ENCODE data around the gene ROBO4. TPM values are rescaled to one million over a fixed set of nuclear protein-coding genes. Genes with fewer than 3 reads are reported as not detected.

Gene ROBO4
- total RNA-seq, 1 experiment from 2014 or later: 10.6 TPM

GRCh38 chr11:124894606-124895430, 2.8 kb downstream of the ROBO4 start:
- H3K27me3 Mint-ChIP-seq (ENCODE audit: insufficient read depth, unreplicated experiment): no peaks in the 10 kb centered on the region
- DNase-seq (ENCODE audit: unreplicated experiment): no peak
- H3K4me3 Mint-ChIP-seq (ENCODE audit: unreplicated experiment): no peak overlapping the region
- intact Hi-C loops (cut with micrococcal nuclease): no loop called here
- TF ChIP-seq CTCF (IDR thresholded peaks at IDR 0.05; ENCODE audit: unreplicated experiment): no peak
- POLR2A ChIA-PET: interaction anchor here (1.0 kb wide), 1 partner anchor 273 kb away, joined by 3 read pairs; the partner anchor contains the start of gene TBRG1
- H3K9me3 Mint-ChIP-seq (ENCODE audit: unreplicated experiment): no peaks in the 10 kb centered on the region
- no TSS peak for BruUV-seq (replicated peaks)
- H3K4me1 Mint-ChIP-seq (ENCODE audit: insufficient read depth, unreplicated experiment): peaks cover 38% of the 10 kb centered on the region
- H3K27ac Mint-ChIP-seq (ENCODE audit: low read depth, unreplicated experiment): peak overlapping the region; percentile 7
- peaks cover 4% of the 10 kb centered on the region for H3K36me3 Mint-ChIP-seq (ENCODE audit: insufficient read depth, unreplicated experiment)
- CTCF ChIA-PET: interaction anchor here (0.7 to 1.0 kb wide), 3 partner anchors 18 to 558 kb away, joined by 3 to 4 read pairs (median 3); no protein-coding TSS in a partner anchor

GRCh38 chr11:124893781-124894401, 3.8 kb downstream of the ROBO4 start:
- Mint-ChIP-seq H3K36me3 (ENCODE audit: insufficient read depth, unreplicated experiment) (no peaks in the 10 kb centered on the region), H3K27ac (ENCODE audit: low read depth, unreplicated experiment) (no peak overlapping the region), H3K27me3 (ENCODE audit: insufficient read depth, unreplicated experiment) (no peaks in the 10 kb centered on the region), H3K4me3 (ENCODE audit: unreplicated experiment) (no peak overlapping the region), H3K9me3 (ENCODE audit: unreplicated experiment) (no peaks in the 10 kb centered on the region), H3K4me1 (ENCODE audit: insufficient read depth, unreplicated experiment) (peaks cover 29% of the 10 kb centered on the region)
- BruUV-seq (replicated peaks): no TSS peak
- DNase-seq (ENCODE audit: unreplicated experiment): no peak
- no peak for TF ChIP-seq CTCF (IDR thresholded peaks at IDR 0.05; ENCODE audit: unreplicated experiment)
- intact Hi-C loops (cut with micrococcal nuclease): no loop called here
- POLR2A ChIA-PET: interaction anchor here (0.6 to 1.0 kb wide), 2 partner anchors 66 to 272 kb away, joined by 3 read pairs; partner anchors contain the start of gene TBRG1
- CTCF ChIA-PET: interaction anchor here (1.0 kb wide), 1 partner anchor 559 kb away, joined by 3 read pairs; no protein-coding TSS in a partner anchor

GRCh38 chr11:124892750-124893454, 4.8 kb downstream of the ROBO4 start:
- Mint-ChIP-seq H3K4me1 (ENCODE audit: insufficient read depth, unreplicated experiment) (peaks cover 19% of the 10 kb centered on the region), H3K36me3 (ENCODE audit: insufficient read depth, unreplicated experiment) (no peaks in the 10 kb centered on the region), H3K27me3 (ENCODE audit: insufficient read depth, unreplicated experiment) (no peaks in the 10 kb centered on the region), H3K27ac (ENCODE audit: low read depth, unreplicated experiment) (no peak overlapping the region), H3K9me3 (ENCODE audit: unreplicated experiment) (no peaks in the 10 kb centered on the region), H3K4me3 (ENCODE audit: unreplicated experiment) (no peak overlapping the region)
- ChIA-PET CTCF (interaction anchor here (0.5 kb wide), 1 partner anchor 9 kb away, joined by 4 read pairs; no protein-coding TSS in a partner anchor), POLR2A (interaction anchor here (1.1 kb wide), 1 partner anchor 16 kb away, joined by 6 read pairs; no protein-coding TSS in a partner anchor)
- no TSS peak for BruUV-seq (replicated peaks)
- DNase-seq (ENCODE audit: unreplicated experiment): no peak
- intact Hi-C loops (cut with micrococcal nuclease): no loop called here
- no peak for TF ChIP-seq CTCF (IDR thresholded peaks at IDR 0.05; ENCODE audit: unreplicated experiment)

Data from MCF 10A (cell line).